Esophagus squamous epithelium (tissue), 5 donors: ENCODE results near the gene GPN2. TPM values are rescaled to one million over a fixed set of nuclear protein-coding genes. Genes with fewer than 3 reads are reported as not detected.
A peak's percentile ranks its signal among the peaks of the same experiment; 100 is the strongest.

Experiments used
- DNase-seq: peaks from one replicate; lab custom pipeline; 2025; lab: John Stamatoyannopoulos, UW
- H3K27ac ChIP-seq, 4 donors: fragments of 200-600 bp; sonication (generic); one replicate each; pipeline ENCODE4 v1.5.1; 2016 to 2019; ENCODE audit warnings: mild to moderate bottlenecking in 1 of 4
- H3K27me3 ChIP-seq, 4 donors: fragments of 200-600 bp; sonication (generic); 1 replicate in 3 of 4; 2 replicates in 1 of 4; pipeline versions ENCODE4 v1.5.1 to v1.6.0; 2017 to 2021; ENCODE audit warnings: antibody characterized with exemption in 1 of 4
- H3K36me3 ChIP-seq, 3 donors: fragments of 200-600 bp; sonication (generic); one replicate each; pipeline ENCODE4 v1.5.1; 2016 to 2019
- H3K4me1 ChIP-seq, 3 donors: fragments of 200-600 bp; sonication (generic); one replicate each; pipeline ENCODE4 v1.5.1; 2017 to 2019
- H3K4me3 ChIP-seq, 4 donors: fragments of 200-600 bp; sonication (generic); 1 replicate in 3 of 4; 2 replicates in 1 of 4; pipeline ENCODE4 v1.5.1; 2016 to 2019; ENCODE audit warnings: mild to moderate bottlenecking in 2 of 4, moderate library complexity in 1 of 4
- H3K9me3 ChIP-seq, 3 donors: fragments of 200-600 bp; sonication (generic); one replicate each; pipeline ENCODE4 v1.5.1; 2016 to 2019
- POLR2A ChIP-seq, 4 donors: fragments of 450-650 bp; IDR thresholded peaks; one replicate each; pipeline ENCODE4 v1.6.1; 2017; ENCODE audit warnings: antibody characterized with exemption in 4 of 4, mild to moderate bottlenecking in 4 of 4, moderate library complexity in 3 of 4
- WGBS, 2 donors: methylation state at CpG; one replicate each; pipeline ENCODE4 v1.1.5; 2018; 5-methylcytosine and 5-hydroxymethylcytosine counted together
- intact Hi-C: fragments of 100-400 bp; cut with DNase I; formaldehyde crosslinking; loops from one replicate; pipeline ENCODE4 v1.15.0; 2022
- total RNA-seq, 4 donors: library from RNA; depleted of rRNA; stranded (reverse); fragments of >200 nt; gene quantifications; one replicate each; pipeline ENCODE4 v1.1.0, GENCODE V29; 2016
- TF ChIP-seq, protein P1 (sequence below), 6 experiments: fragments of 450-650 bp in 4 of 6; fragments of 200-600 bp in 2 of 6; sonication (generic) in 2 of 6; IDR thresholded peaks; one replicate each; pipeline ENCODE4 v1.5.1; 2016 to 2019; ENCODE audit warnings: antibody characterized with exemption in 6 of 6, mild to moderate bottlenecking in 4 of 6, moderate library complexity in 4 of 6
- donor health status: DM: yes; HTN: yes; CAD: no.

Gene GPN2
- total RNA-seq, 4 donors from 2014 or later = 4.9 to 10.8 (median 9.4) TPM

DNA sequence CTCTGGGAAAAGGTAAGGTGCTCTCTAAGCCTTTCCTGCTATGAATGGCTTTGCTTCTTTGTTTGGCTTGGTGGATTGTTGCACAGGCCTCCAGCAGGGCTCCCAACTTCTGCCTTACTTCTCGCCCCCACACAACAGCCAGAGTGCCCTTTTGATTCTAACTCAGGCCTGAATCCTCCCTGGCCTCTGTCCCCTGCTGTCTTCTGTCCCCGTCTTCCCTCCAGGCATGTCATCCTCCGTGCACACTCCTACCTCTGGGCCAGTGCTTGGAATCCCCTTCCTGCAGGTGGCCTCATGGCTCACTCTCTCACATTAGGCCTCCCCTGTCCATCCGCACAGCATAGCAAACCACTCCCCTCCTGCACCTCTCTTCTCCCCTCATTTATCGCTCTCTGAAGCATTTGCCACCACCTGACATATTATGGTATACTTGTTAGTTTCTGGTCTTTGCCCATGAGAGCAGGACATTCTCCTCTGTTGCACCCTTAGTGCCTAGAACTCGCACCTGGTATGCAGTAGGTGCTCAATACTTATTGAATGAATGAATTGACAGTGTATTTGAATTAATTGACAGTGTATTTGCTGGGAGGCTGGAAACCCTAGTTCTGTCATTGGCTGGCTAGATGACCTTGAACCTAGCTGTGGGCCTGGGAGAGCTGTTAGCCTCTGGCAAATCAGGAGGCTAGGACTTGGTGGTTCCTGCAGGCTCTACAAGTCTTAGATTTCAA lies 60.7 kb downstream of the GPN2 start:
- DNase-seq = no peak
- 81 to 87% methylated on average over 6 of the region's 6 CpGs for WGBS, 2 donors
- Histone ChIP-seq H3K27me3 (no peaks in the 10 kb centered on the region), H3K36me3 (peaks cover 7 to 50% (median 11%) of the 10 kb centered on the region in 3 donors), H3K4me3 (no peak overlapping the region), H3K27ac (peak overlapping the region in 2 of 4 donors; percentile 84 to 94), H3K9me3 (no peaks in the 10 kb centered on the region), H3K4me1 (peaks cover 39 to 71% (median 41%) of the 10 kb centered on the region in 3 donors)
- intact Hi-C loops = no loop called here
- TF ChIP-seq POLR2A (IDR thresholded peaks at IDR 0.05) = no peak
- TF ChIP-seq, protein P1, sequence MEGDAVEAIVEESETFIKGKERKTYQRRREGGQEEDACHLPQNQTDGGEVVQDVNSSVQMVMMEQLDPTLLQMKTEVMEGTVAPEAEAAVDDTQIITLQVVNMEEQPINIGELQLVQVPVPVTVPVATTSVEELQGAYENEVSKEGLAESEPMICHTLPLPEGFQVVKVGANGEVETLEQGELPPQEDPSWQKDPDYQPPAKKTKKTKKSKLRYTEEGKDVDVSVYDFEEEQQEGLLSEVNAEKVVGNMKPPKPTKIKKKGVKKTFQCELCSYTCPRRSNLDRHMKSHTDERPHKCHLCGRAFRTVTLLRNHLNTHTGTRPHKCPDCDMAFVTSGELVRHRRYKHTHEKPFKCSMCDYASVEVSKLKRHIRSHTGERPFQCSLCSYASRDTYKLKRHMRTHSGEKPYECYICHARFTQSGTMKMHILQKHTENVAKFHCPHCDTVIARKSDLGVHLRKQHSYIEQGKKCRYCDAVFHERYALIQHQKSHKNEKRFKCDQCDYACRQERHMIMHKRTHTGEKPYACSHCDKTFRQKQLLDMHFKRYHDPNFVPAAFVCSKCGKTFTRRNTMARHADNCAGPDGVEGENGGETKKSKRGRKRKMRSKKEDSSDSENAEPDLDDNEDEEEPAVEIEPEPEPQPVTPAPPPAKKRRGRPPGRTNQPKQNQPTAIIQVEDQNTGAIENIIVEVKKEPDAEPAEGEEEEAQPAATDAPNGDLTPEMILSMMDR (IDR thresholded peaks at IDR 0.05) = no peak

DNA sequence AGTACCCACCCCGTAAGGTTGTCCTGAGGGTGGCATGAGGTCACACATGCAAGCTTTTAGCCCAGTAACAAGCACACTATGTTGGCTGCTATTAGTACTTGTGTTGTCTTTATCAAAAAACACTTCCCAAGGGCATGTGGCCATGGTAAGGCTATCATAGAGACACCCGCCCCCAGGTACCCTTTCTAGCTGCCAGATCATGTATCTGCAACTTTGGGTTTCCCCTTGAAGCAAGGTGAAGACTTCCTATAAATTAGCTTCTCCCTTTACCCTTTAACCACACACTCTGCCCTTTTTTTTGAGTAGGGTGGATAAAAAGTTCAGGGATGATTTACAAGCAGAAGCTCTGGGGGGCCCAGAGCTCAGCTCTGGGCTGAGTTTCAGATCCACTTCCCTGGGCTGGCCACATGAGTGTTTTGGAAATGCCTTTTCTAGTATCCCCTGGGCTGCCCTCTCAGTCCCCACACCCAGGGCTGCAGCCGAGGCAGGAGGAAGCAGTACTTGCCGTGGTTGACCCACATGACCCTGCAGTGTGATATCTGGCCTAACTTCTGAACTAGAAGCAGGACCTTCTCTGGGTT lies 61.6 kb downstream of the GPN2 start:
- DNase-seq = no peak
- intact Hi-C loops = no loop called here
- Histone ChIP-seq H3K9me3 (no peaks in the 10 kb centered on the region), H3K36me3 (peaks cover 6 to 41% (median 7%) of the 10 kb centered on the region in 3 donors), H3K27ac (peak overlapping the region in 3 of 4 donors; percentile 28 to 94 (median 84)), H3K4me3 (peak overlapping the region in 2 of 4 donors; percentile 0 to 94), H3K27me3 (no peaks in the 10 kb centered on the region), H3K4me1 (peaks cover 39 to 70% (median 41%) of the 10 kb centered on the region in 3 donors)
- 34 to 68% methylated on average over 3 of the region's 4 CpGs for whole genome bisulfite sequencing, 2 donors
- TF ChIP-seq, protein P1 (IDR thresholded peaks at IDR 0.05) = no peak

DNA sequence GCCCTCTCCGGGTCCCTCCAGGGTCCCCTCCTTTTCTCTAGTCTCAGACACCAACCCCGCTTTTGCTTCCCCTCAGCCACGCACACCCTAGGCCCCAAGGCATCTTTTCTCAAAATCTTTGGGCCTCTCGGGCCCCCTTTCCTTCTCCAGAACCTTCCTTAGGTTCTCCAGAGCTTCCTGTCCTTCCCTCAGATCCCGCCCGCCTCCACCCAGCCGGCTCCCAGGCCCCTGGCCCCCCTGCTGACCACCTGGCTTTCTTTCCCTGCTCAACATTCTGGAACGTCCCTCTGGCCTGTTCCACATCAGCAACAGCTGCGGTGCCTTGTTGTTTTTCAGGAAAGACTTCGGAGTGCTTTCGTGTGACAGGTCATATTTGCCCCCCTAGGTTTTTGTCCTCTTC lies 62.4 kb downstream of the GPN2 start:
- intact Hi-C loops = no loop called here
- 16 to 26% methylated on average over 11 of the region's 11 CpGs for WGBS, 2 donors
- Histone ChIP-seq H3K9me3 (no peaks in the 10 kb centered on the region), H3K4me3 (peak overlapping the region; percentile 81 to 94 (median 87)), H3K4me1 (peaks cover 39 to 70% (median 41%) of the 10 kb centered on the region in 3 donors), H3K36me3 (peaks cover 0 to 33% (median 5%) of the 10 kb centered on the region in 3 donors), H3K27ac (peak overlapping the region; percentile 84 to 94 (median 92)), H3K27me3 (no peaks in the 10 kb centered on the region)
- TF ChIP-seq, protein P1 (IDR thresholded peaks at IDR 0.05) = no peak
- no peak for TF ChIP-seq POLR2A (IDR thresholded peaks at IDR 0.05)
- no peak for DNase-seq

DNA sequence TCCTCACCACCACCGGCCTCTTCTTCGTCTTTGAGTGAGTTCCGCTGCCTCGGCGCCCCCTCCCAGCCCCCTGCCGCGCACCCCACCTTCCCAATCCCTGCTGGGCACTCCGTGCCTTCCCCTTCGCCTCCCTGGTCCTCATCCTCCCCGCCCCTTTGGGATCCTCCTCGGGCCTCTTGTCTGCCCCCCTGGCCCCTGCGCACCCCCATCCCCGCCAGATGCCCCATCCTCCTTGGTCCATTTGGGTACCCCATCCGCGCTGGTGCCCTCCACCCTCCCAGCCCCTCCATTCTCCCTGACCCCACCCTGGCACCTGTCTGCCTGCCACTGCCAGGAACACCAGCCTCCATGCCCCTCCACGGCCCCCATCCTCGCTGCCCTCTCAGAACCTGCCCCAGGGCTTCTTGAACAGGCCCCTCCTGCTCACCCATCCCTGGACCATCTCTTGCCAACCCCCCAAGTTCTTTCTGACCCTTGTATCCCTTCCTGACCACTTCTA lies 62.9 kb downstream of the GPN2 start:
- DNase-seq = no peak
- Histone ChIP-seq H3K4me3 (peak overlapping the region; percentile 81 to 94 (median 87)), H3K36me3 (peaks cover 0 to 28% (median 0%) of the 10 kb centered on the region in 3 donors), H3K27me3 (no peaks in the 10 kb centered on the region), H3K9me3 (no peaks in the 10 kb centered on the region), H3K4me1 (peaks cover 39 to 69% (median 41%) of the 10 kb centered on the region in 3 donors), H3K27ac (peak overlapping the region; percentile 84 to 94 (median 92))
- TF ChIP-seq POLR2A (IDR thresholded peaks at IDR 0.05) = no peak
- TF ChIP-seq, protein P1 (IDR thresholded peaks at IDR 0.05) = no peak
- intact Hi-C loops = no loop called here
- WGBS, 2 donors = 1 to 2% methylated on average over 12 to 17 of the region's 17 CpGs
